Ecto neural progenitor cell (in vitro differentiated cells): ENCODE results near the gene NCS1.
"Not testable (repeated sequence)": the region's sequence is repeated elsewhere in the genome, so short reads cannot be mapped to it uniquely, and the experiment has no call there.

Experiments
- DNase-seq: peaks from one replicate; pipeline ENCODE4 v3.0.0-alpha.2; 2018; ENCODE audit warnings: low spot score

The NCS1 gene

DNA sequence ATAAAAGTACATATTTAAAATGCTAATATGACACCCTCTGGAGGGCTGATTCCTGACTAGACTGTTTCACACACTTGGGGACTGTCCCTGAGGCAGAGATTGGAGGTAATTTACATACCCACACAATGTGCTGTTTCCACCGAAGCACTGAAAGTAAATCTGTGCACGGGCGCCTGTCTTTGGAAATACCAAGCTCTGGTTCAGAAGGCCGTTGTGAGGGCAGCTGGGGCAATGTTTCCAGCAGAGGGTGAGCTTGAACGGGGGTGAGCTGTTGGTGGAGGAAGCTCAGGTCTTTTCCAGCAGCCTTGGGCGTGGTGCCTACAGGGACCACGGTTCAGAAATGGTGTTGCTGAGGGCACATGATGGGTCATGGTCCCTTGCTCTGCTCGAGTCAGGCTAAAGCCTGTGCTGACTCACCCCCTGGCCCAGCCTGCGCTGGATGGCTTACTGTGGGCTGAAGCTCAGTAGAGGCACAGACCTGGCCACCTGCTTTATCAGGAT is 67.6 kb downstream of the NCS1 start:
- DNase-seq, result no peak

DNA sequence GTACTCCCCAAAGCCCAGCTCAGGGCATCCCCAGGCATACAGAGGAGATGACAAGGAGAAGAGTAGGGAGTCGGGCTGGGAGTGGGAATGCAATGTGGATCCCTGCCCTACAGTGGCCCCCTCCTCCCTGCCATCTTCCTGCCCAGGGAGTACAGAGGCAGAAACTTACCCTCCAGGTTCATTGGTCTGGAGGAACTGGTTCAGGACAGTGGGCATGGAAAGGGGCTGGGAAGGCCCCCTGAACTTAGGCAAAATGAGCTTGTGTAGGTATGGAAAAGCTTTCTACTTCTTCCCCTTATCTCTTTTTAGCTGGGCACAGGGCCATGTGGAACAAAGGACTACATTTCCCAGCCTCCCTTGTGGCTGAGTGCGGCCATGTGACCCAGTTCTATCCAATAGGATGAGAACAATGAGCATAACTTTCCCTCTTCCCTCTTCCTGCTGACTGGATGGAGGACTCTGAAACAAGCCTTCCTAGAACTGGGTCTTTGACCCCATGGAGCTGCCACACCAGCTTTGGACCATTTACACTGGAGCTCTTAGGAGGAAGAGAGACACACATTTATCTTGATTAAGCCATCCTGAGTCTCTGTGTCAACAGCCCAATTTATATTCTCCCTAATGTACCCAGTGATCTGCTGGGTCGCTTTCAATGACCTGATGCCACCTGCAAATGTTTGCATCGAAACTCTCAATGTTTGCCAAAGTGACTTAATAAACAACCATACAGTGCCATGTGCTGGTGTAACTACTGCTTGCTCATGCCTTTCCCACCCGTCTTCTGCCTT is 68.4 kb downstream of the NCS1 start:
- DNase-seq, result peak; percentile 56

DNA sequence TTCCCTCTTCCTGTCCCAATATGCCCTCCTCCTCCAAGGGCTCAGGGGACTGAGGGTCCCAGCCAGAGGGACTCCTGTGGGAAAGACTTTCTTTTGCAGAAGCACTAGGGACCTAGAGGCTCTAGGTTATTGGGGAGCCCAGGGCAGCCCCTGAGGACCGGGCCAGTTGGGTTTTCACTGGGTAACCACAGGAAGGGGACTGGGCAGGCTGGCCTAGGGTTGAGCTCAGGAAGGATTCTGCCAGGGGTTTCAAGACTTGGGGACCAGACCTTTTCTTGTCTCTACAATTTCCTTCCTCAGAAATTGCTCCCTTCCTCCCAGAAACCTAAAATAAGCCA is 69.0 kb downstream of the NCS1 start:
- no peak for DNase-seq

DNA sequence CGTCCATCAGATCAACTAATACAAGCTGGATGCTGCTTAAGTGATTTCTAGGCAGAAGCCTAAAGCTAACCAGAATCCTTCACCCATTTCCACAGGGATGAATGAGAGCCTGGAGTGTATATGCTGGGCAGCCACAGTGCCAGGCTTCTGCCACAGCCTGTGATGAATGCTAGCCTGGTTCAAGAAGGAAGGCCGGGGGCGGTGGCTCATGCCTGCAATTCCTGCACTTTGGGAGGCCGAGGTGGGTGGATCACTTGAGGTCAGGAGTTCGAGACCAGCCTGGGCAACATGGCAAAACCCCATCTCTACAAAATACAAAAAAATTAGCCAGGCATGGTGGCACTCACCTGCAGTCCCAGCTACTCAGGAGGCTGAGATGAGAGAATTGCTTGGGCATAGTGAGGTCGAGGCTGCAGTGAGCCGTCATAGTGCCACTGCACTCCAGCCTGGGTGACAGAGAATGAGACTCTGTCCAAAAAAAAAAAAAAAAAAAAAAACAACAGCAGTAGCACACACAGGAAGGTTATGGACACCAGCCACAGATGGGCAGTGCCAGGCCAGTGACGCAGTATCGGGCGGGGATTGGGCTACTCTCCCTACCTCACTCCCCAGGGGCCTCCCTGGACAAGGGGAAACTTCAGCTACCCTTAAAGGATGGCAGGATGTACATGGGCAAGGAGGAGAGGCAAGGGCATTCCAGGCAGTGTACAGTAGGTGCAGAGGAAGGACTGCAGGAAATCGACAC is 70.2 kb downstream of the NCS1 start:
- no peak for DNase-seq

DNA sequence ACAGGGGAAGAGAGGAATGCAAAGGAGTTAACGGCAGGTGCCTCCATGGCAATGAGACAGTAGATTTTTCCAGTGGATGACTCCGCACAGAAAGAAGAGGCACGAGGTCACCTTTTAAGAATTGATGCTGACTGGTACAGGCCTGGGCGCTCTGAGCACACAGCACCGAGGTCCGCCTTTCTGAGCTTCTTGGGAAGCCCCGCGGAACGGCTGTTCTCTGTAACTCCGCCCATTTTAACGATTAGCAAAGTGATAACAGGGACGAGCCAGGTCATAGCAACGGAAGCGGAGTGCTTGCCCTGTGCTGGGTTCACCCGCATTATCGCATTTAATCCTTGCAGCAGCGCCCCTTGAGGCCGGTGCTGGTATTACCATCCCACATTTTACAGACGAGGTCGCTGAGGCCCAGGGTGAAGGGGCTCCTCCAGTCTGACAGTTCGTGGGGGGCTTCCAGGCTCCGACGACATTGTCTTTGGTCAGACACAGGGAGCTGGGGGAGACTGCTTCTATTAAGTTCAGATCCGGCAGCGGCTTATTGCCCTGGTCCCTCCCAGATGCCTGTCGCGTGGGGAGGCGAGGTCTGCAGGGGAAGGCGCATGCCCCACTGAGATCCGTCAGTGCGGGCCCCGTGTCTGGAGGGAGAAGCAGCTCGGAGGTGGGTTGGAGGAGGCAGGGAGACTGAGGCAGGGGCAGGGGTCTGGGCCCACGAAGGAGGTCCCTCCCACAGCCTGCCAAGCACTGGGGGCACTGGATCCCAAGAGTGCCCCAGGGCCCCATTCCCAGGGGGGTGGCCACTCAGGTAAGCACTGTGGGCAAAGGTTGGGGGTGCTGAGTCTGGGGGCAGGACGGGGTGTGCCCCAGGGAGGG is 71.0 kb downstream of the NCS1 start:
- DNase-seq, result peak; percentile 89

DNA sequence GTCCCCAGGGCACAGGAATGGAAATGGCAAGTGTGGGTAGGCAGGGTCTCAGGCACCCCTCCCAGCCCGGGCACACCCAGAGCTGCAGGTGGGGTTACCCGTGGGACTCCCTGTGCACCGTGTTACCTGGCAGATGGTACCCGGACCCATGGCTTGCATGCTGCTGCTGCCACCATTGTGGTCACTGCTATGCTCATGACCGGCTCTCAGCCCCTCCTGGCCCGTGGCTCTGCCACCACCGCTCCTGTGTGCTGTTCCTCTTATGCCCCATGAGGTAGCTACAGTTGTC is 71.6 kb downstream of the NCS1 start:
- no peak for DNase-seq

DNA sequence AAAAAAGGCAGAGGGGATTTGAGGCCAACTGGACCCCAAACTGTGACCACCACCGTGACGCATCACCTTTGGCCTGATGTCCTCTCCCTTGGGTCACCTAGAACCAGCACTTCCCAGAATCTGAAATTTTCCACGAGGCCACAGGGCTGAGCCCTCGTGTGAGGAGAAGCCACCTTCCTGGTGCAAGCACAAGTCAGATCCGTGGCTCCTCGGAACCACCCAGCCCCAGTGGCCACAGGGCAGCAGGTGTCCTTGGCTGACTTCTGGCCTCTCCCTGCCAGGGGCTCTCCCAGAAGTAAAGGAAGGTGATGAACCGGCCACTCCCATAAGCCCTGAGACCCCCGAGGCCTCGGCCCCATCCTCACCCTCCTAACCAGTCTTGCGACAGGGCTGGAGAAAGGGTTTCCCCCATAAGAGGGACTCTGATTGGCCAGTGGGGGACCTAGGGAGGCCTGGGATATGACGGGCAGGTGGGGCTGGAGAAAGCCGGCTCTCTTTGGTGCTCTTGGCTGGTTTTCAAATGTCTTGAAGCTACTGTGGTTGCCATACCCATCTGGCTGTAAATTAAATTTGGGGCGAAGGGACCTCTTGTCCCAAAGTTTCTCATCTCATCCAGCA is 72.5 kb downstream of the NCS1 start:
- DNase-seq, result no peak

DNA sequence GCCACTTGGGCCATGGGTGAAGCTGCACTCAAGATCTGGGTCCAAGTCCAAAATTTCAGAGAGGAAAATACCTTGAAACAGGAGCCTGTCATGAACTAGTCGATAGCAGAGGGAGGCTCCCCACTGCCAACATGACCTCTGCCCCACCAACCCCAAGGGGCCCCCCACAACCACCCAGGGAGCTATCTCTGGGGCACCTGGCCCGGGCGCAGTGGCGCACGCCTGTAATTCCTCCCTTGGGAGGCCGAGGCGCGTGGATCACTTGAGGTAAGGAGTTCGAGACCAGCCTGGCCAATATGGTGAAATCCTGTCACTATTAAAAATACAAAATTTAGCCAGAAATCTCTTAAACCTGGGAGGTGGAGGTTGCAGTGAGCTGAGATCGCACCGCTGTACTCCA is 73.3 kb downstream of the NCS1 start:
- no peak for DNase-seq

DNA sequence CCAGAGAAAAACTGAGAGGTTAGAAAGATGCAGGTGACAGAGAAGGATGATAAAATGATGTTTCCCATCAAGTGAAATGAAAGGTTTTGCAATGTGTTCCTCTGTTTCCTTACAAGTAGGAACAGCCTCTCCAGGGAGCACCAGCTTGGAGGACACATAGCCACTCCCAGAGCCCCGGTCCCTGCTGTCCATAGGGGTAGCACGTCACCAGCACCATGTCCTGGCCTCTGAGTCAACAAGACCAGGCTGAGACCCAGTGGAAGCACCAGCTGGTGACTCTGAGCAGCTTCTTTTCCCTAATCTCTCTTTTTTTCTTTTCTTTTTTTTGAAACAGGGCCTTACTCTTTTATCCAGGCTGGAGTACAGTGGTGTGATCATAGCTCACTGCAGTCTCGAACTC is 73.9 kb downstream of the NCS1 start:
- DNase-seq, result no peak

DNA sequence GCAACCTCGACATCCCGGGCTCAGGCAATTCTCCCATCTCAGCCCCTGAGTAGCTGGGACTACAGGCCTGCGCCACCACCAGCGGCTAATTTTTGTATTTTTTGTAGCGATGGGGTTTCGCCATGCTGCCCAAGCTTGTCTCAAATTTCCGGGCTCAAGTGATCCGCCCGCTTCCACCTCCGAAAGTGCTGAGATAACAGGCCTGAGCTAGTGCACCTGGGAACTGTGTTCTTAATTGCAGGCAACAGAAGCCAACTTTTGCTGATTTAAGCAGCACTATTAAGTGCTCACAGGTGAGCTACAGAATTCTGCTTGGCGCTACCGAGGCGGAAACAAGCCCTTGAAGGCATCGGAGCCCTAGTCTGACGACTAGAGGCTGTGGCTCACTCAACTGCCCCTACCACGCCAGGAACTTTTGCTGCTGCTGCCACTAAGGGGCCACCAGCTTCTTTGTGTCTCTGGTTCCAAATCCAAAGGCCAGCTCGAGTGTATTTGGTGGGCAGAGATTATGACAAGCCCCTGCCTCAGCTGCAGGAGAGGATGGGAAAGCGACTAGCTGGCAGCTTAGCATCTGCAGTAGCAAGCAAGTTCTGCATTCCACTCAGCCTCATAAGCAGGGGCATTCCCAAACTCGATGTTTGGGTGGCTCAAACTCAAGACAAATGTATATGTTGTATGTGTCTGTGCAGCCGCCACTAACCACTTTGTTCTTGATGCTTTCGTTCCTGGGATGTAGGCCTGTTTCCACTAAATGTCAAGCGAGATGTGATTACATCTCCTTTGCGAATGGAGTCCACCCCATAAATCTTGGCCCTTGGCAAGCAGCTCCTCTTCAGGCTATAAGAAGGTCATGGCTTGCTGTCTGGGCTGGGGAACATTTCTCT is 82.8 kb downstream of the NCS1 start:
- no peak for DNase-seq

DNA sequence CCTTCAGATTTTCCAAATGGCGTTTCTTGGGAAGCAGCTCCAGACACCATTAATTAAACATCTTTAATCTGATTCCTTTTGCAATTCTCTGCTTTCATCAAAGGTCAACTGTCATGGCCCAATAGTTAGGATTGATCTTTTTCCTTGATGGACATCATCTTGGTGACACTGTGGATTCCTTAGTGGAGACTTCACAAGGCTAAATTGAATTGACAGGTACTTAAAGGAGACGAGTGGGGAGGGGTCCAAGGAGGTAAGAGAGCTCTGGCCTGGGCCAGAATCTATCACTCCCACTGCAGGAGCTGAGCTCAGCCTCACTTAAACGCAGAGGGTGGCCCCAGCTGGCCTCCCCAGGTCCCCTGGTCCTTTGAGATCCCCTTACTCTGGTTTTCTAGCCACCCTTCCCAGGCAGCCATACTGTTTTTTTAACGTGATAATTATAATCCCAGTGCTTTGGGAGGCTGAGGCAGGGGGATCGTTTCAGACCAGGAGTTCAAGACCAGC is 83.5 kb downstream of the NCS1 start:
- no peak for DNase-seq

DNA sequence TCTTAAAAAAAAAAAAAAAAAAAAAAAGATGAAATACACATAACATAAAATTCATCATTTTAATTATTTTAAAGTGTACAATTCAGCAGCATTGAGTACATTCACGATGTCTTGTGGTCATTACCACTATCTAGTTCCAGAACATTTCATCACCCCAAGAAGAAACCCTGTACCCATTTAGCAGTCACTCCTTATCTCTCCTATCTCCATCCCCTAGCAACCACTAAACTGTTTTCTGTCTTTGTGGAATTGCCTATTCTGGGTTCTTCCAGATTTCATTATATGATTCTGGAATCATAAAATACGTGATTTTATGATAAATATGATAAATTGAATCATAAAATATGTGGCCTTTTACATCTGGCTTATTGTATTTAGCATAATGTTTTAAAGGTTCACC is 84.4 kb downstream of the NCS1 start:
- DNase-seq, result no peak

DNA sequence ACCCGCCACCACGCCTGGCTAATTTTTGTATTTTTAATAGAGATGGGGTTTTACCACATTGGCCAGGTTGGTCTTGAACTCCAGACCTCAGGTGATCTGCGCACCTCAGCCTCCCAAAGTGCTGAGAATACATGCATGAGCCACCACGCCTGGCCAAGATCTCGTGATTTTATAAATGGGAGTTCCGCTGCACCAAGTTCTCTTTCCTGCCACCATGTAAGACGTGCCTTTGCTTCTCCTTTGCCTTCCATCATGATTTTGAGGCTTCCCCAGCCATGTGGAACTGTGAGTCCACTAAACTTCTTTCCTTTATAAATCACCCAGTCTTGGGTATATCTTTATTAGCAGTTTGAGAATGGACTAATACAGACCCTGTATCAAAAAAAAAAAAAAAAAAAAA is 85.9 kb downstream of the NCS1 start:
- DNase-seq, result not testable (repeated sequence)

DNA sequence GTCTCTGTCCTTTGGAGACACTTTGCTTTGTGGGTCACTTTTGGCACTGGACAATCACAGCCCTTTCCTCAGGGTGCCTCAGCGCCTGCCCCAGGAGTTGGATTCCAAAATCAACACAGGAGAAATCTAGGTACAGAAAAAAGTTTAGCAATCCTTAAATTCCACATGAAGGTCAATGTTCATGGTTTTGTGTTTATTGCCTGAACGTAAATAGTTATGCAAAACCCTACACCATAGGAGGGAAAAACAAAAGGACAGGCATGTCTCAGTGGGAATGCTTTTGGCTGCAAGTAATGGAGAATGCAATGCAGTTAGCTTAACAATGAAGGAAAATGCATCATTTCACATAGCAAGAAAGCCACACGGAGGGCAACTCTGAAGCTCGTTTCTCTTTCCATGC is 86.8 kb downstream of the NCS1 start:
- DNase-seq, result no peak

DNA sequence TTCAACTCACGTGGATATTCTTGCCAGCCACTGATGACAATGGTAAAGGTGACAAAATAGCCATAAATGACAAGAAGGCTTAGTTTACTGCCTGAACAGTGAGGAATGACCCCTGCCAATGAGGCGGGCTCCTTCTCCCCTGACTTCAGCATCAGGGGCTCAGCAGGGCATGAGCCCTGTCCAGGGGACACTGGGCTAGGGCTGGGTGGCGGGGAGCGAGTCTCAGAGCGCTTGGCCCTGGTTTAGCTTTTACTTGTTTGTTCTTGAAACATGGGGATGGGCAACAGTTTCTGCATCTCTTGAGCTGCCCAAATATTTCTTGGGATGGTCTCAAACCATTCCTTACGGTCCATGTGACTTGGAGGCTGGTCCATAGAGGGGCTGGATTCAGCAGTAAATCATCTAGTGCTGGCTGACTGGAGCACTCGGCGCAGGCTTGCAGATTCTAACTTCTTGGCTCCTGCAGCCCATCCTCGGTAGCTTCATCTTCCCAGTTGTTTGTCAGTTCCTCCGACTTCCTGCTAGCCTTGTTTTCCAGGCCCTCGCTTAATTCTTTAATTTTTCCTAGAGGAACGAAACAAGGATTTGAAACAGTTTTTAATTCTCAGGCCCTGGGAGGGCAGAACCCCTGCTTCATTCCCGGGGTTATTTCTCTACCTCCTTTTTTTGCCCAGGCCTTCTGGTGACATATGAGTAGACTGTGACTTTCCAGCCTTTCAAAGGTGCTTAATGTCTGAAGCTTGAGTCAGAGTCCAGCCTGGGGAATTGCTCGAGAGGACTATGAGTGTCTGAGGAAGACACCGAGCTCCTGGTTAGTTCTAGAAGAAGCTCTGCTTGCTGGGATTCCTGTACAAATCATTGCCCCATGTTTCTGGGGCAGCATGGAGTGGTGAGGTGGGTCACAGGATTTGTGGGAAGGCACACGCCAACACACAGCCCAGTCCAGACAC is 88.9 kb downstream of the NCS1 start:
- DNase-seq, result no peak

DNA sequence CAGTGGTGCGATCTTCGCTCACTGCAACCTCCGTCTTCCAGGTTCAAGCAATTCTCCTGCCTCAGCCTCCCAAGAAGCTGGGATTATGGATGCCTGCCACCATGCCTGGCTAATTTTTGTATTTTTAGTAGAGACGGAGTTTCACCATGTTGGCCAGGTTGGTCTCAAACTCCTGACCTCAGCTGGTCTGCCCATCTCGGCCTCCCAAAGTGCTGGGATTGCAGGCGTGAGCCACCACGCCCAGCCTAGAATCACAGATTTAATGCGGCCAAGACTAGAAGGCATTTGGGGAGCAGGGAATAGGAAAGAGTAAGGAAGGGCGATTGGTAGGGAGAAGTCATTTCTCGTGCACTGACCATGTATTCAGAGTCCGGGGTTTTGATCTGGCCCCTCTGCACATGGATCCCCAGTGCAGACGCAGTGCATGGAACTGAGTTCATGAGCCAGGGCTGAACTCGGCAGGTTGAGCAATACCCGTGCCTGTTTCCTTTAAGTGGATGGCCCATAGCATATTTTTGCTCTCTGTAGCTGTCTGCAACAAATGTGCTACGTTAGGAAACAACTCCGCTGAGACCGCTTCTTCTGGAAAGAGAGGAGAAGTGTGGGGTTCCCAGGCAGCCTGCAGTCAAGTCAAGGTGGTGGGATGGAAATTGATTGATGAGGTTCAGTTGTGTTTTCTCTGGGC is 90.0 kb downstream of the NCS1 start:
- DNase-seq, result no peak

DNA sequence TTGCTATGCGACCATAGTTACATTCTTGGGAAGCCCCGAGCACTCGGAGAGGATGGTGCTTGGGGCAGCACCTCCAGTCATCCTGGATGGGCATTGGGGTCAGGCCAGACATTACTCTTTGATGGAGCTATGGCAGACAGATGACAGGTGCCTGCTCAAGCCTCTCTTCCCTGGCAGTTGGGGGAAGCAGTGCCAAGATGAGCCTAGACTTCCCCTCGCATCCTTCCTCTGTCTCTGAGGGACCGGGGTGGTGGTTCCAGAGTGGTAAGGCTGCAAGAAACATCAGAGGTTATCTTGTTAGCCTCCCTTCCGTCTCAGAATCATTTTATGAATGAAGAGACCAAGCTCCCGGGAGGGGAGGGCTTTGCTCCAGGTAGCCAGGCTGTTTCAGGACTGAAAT is 90.6 kb downstream of the NCS1 start:
- no peak for DNase-seq

DNA sequence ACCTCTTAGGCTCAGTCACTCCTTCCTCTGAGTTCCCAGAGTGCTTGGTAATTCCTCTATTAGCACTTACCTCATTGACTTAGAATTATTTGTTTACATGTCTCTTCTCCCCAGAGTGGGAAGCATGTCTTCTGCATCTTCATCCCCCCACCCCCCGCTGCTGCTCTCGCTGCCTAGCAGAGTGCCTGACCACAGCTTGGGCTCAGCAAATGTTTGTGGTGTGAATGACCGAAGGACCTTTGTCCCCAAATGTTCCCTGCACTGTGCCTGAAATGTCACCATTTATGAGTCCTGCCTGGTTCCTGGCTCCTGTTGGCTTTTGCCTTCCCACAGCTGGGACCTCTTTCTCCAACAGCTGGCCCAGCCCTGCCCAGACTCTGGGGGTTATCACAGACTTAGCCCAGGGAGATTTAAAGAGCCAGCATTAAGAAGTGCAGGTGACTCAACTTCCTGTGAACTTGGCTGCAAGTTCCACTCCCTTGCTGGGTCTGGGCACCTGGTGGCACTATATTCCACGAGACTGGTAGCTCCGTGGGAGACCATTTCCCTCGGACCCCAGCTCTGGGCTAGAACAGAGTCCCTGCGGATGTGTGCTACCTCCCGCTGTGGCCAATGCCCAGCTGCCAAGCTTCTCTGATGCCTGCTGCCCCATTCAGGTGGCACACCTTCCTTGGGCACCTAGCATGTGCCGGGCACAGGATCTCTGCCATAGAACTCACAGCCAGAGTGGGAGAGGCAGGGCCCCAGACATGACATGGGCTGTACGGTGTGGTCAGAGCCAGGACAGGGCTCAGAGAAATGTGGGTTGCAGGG is 91.6 kb downstream of the NCS1 start:
- DNase-seq, result no peak
